22Rv1 (cell line): ENCODE measurements around the gene VSTM2A.

Source experiments
- H3K27ac ChIP-seq: fragments of 450-650 bp; 2 replicates; pipeline ENCODE4 v1.5.1; 2017
- CTCF ChIP-seq: fragments of 450-650 bp; IDR thresholded peaks from 2 replicates; pipeline ENCODE4 v1.5.1; 2017; ENCODE audit warnings: mild to moderate bottlenecking
- ZFX ChIP-seq: fragments of 450-650 bp; IDR thresholded peaks from 2 replicates; pipeline ENCODE4 v1.6.1; 2017; ENCODE audit warnings: antibody characterized with exemption, borderline replicate concordance

Gene VSTM2A

GRCh38 chr7:54560198-54560597, 18.0 kb downstream of the VSTM2A start:
- TF ChIP-seq ZFX (no peak), CTCF (no peak)
- no peak overlapping the region for H3K27ac ChIP-seq

GRCh38 chr7:54560723-54561122, 18.5 kb downstream of the VSTM2A start:
- TF ChIP-seq ZFX: no peak
- TF ChIP-seq CTCF: no peak
- H3K27ac ChIP-seq: no peak overlapping the region

- H3K27ac ChIP-seq: no peak overlapping the region
- no peak for TF ChIP-seq ZFX
- no peak for TF ChIP-seq CTCF
These were observed 21.2 kb downstream of the VSTM2A start for GRCh38 chr7:54563329-54563916.

- TF ChIP-seq CTCF (no peak), ZFX (no peak)
- H3K27ac ChIP-seq: no peak overlapping the region
These were observed 23.3 kb downstream of the VSTM2A start for GRCh38 chr7:54565432-54565831.

GRCh38 chr7:54581511-54581910, 39.3 kb downstream of the VSTM2A start:
- TF ChIP-seq CTCF: no peak
- TF ChIP-seq ZFX: no peak
- H3K27ac ChIP-seq: no peak overlapping the region

- H3K27ac ChIP-seq: no peak overlapping the region
- TF ChIP-seq ZFX (no peak), CTCF (no peak)
These were observed 49.5 kb downstream of the VSTM2A start for GRCh38 chr7:54591404-54592386.

GRCh38 chr7:54596747-54597146, 54.6 kb downstream of the VSTM2A start:
- no peak overlapping the region for H3K27ac ChIP-seq
- TF ChIP-seq ZFX (no peak), CTCF (no peak)
